H4 (cell line): ENCODE measurements around the gene RNU7-1. TPM values are rescaled to one million over a fixed set of nuclear protein-coding genes. Genes with fewer than 3 reads are reported as not detected.
"Not testable (repeated sequence)": the region's sequence is repeated elsewhere in the genome, so short reads cannot be mapped to it uniquely, and the experiment has no call there.

Source experiments
- DNase-seq: peaks from one replicate; pipeline ENCODE4 v3.0.0-alpha.2; 2015; ENCODE audit warnings: low spot score
- total RNA-seq: library from RNA; depleted of rRNA; stranded (reverse); fragments of >200 nt; shearing (Covaris generic); gene quantifications from 2 replicates; pipeline ENCODE4 v1.2.3, GENCODE V29; 2014; rRNA removed

RNU7-1 gene
- total RNA-seq = not detected in 2 replicates

- peak; percentile 90 for DNase-seq
Measured at GRCh38 chr12:6943722-6944380, at the start of gene RNU7-1, which contains the start of gene C12orf57. Gene RNU7-1 (plus strand): TSS chr12:6943816. Gene C12orf57 (plus strand): TSS chr12:6944022. CDS start chr12:6944122, 100 bp downstream.

- DNase-seq = no peak
Measured at GRCh38 chr12:6894321-6894720, 49.3 kb upstream of the RNU7-1 start.

GRCh38 chr12:6896846-6897435 is 46.7 kb upstream of the RNU7-1 start:
- DNase-seq = no peak

- DNase-seq = no peak
Measured at GRCh38 chr12:6899427-6899826, 44.2 kb upstream of the RNU7-1 start.

- peak; percentile 89 for DNase-seq
Measured at GRCh38 chr12:6899837-6900519, 43.6 kb upstream of the RNU7-1 start.

- DNase-seq = no peak
Measured at GRCh38 chr12:6902448-6902847, 41.2 kb upstream of the RNU7-1 start.

GRCh38 chr12:6903722-6904121 is 39.9 kb upstream of the RNU7-1 start:
- peak; percentile 64 for DNase-seq

- peak; percentile 94 for DNase-seq
Measured at GRCh38 chr12:6904280-6905276, 39.0 kb upstream of the RNU7-1 start, which contains the start of gene LRRC23. Gene LRRC23 (plus strand): TSS chr12:6904822. CDS start chr12:6905634, 812 bp downstream.

- no peak for DNase-seq
Measured at GRCh38 chr12:6905414-6906040, 38.1 kb upstream of the RNU7-1 start.

- not testable (repeated sequence) for DNase-seq
Measured at GRCh38 chr12:6908141-6908540, 35.5 kb upstream of the RNU7-1 start.

GRCh38 chr12:6909421-6910145 is 34.0 kb upstream of the RNU7-1 start:
- DNase-seq = no peak

GRCh38 chr12:6912164-6912935 is 31.3 kb upstream of the RNU7-1 start:
- DNase-seq = no peak

- peak; percentile 58 for DNase-seq
Measured at GRCh38 chr12:6914246-6914946, 29.2 kb upstream of the RNU7-1 start, which contains the start of gene ENO2. Gene ENO2 (plus strand): TSS chr12:6914580. CDS start chr12:6915833, 1,253 bp downstream.

- no peak for DNase-seq
Measured at GRCh38 chr12:6914947-6915788, 28.4 kb upstream of the RNU7-1 start.

GRCh38 chr12:6915789-6916285 is 27.8 kb upstream of the RNU7-1 start:
- no peak for DNase-seq

GRCh38 chr12:6916426-6917200 is 27.0 kb upstream of the RNU7-1 start:
- no peak for DNase-seq
